ENCODE results near the gene COL4A5.

DNA sequence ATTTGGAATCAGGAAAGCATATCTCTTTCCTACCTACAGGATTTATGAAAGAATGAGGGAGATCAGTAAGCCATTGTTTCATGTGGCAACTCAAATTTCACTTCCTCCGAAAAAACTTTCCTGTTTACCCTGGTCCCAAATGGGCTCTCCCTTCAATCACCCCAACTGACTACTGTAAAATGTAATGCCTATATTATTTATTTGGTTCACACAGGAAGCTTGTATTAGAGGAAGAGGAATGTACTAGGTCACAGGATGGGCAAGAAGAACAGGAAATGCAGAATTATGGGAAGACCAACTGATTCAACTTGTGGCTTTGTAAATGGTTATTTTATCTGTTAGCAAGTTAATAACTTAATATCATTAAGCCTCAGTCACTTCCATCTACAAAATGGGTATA is 24.5 kb upstream of the COL4A5 start:
- TF ChIP-seq POLR2AphosphoS5 (IDR thresholded peaks at IDR 0.05; ENCODE audit: low read depth, low read length) (no peak), POLR2A (IDR thresholded peaks at IDR 0.05; ENCODE audit: borderline replicate concordance, extremely low read depth, insufficient read depth, insufficient read length) (no peak), EZH2phosphoT487 (IDR thresholded peaks at IDR 0.05; ENCODE audit: borderline replicate concordance) (no peak), CTCF (IDR thresholded peaks at IDR 0.05 in 2 of 3, conservative IDR thresholded peaks at IDR 0.05 in 1 of 3; ENCODE audit: borderline replicate concordance in 1 of 3, insufficient read depth in 1 of 3, low read depth in 2 of 3, low read length in 2 of 3) (no peak), RAD21 (IDR thresholded peaks at IDR 0.05; ENCODE audit: low read depth) (no peak), EGR1 (IDR thresholded peaks at IDR 0.05; ENCODE audit: low read depth) (no peak), EZH2 (IDR thresholded peaks at IDR 0.05) (no peak), ZNF274 (IDR thresholded peaks at IDR 0.05; ENCODE audit: low read depth, low read length) (no peak), ZFX (IDR thresholded peaks at IDR 0.05) (no peak)
- TF ChIP-seq, protein P1, sequence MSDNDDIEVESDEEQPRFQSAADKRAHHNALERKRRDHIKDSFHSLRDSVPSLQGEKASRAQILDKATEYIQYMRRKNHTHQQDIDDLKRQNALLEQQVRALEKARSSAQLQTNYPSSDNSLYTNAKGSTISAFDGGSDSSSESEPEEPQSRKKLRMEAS (IDR thresholded peaks at IDR 0.05): no peak
- TF ChIP-seq, protein P2, sequence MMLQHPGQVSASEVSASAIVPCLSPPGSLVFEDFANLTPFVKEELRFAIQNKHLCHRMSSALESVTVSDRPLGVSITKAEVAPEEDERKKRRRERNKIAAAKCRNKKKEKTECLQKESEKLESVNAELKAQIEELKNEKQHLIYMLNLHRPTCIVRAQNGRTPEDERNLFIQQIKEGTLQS (IDR thresholded peaks at IDR 0.05): no peak
- TF ChIP-seq, protein P3, sequence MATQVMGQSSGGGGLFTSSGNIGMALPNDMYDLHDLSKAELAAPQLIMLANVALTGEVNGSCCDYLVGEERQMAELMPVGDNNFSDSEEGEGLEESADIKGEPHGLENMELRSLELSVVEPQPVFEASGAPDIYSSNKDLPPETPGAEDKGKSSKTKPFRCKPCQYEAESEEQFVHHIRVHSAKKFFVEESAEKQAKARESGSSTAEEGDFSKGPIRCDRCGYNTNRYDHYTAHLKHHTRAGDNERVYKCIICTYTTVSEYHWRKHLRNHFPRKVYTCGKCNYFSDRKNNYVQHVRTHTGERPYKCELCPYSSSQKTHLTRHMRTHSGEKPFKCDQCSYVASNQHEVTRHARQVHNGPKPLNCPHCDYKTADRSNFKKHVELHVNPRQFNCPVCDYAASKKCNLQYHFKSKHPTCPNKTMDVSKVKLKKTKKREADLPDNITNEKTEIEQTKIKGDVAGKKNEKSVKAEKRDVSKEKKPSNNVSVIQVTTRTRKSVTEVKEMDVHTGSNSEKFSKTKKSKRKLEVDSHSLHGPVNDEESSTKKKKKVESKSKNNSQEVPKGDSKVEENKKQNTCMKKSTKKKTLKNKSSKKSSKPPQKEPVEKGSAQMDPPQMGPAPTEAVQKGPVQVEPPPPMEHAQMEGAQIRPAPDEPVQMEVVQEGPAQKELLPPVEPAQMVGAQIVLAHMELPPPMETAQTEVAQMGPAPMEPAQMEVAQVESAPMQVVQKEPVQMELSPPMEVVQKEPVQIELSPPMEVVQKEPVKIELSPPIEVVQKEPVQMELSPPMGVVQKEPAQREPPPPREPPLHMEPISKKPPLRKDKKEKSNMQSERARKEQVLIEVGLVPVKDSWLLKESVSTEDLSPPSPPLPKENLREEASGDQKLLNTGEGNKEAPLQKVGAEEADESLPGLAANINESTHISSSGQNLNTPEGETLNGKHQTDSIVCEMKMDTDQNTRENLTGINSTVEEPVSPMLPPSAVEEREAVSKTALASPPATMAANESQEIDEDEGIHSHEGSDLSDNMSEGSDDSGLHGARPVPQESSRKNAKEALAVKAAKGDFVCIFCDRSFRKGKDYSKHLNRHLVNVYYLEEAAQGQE (IDR thresholded peaks at IDR 0.05; ENCODE audit: low read depth): no peak
